ENCODE measurements around the gene RGS6.

The RGS6 gene

DNA sequence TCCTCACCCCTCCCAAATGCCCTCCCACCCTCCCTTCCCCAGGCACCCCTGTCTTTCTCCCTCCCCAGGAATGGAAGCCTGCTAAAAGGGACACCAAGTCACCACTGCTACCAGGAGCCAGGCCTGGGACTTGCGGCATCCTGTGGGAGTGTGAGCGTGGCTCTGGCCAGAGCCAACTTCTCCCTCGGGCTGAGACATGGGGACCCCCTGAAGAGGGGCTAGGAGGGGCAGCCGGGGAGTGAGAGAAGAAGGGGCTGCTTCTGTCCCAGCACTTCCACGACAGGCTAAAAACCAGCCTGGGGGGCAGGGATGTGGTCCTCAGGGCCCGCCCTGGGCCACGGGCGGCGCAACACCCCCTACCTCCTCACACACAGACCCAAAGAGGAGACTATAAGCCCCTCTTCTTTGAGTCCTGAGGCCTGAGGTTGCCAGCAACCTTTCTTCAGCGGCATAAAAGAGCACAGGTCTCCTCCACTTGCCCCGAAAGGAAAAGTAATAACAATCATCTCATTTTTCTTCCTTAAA is 682.7 kb downstream of the RGS6 start:
- DNase-seq = no peak

DNA sequence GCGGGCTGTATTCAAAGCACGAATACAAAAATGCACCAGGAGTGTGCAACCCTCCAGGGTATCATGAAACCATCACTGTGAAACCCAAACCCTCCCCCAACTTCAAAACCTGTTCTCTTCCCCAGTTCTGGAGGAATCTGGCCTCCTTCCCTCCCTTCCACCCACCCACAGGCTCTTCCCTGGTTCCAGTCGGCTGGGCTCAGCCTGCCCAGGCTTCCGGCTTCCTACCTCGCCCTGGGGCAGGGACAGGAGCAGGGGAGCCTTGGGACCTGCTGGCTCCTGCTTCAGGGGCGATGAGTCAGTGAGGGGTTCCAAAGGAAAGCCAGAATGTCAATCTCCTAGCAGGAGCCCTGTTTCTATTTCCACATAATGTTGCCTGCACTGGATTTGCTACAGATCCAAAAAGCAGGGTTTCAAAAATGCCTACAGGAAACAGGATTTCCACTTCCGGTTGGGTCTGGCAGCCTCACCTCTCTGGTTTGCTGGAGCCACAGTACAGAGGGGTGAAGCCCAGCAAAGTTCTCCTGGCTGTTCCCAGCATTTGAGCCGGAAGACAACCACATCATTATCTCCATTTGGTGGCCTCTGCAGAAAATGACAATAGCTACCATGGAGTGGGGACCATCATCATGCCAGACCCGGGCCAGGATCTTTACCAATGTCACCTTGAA is 683.4 kb downstream of the RGS6 start:
- no peak for DNase-seq

All from stimulated activated CD4-positive, alpha-beta T cell treated with anti-CD3 and anti-CD28 coated beads, Interleukin-1b, Interleukin-23, amount 100 ng/mL, for 48 hours (primary cell).